ENCODE results near the gene PAX8. TPM values are rescaled to one million over a fixed set of nuclear protein-coding genes. Genes with fewer than 3 reads are reported as not detected.

The PAX8 gene
- total and polyA plus RNA-seq, 2 donors (not counting 1 experiment from before 2014, with no cell fraction given) = 0.45 to 0.64 TPM

DNA sequence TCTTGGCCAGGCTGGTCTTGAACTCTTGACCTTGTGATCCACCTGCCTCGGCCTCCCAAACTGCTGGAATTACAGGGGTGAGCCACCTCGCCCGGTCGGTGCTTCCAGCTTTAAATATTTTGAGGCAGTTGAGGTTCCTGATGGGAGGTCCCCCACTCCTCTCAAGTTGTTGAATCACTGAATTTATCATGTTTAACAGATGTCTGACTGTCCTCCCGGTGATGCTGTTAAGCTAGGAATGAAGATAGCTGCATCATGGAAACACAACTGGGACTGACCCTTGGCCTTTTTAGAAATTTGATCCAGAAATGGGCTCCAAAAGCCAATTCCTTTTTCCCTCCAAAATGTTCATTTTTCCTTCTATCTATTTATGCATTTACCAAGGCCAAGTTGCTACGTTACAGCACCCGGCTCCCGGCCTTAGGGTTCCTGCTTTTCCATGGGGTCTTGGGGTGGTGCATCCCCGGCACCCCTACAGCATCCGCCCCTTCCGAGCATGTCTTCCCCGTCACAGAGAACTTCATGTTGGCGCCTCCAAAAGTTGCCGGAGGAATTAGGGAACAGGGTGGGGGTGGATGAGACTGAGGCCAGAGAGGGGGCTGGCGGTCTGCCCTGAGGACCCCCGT is 43.9 kb downstream of the PAX8 start:
- CTCF ChIA-PET = interaction anchor here (1.0 kb wide), 1 partner anchor 97 kb away, joined by 3 read pairs; no protein-coding TSS in a partner anchor
- Mint-ChIP-seq H3K4me1 (peaks cover 4% of the 10 kb centered on the region), H3K27me3 (no peaks in the 10 kb centered on the region), H3K4me3 (peak overlapping the region; percentile 89), H3K27ac (peak overlapping the region; percentile 92), H3K9me3 (ENCODE audit: insufficient read depth) (no peaks in the 10 kb centered on the region)
- H3K4me2 ChIP-seq (replicated peaks; ENCODE audit: low read depth, low read length, poor library complexity, severe bottlenecking) = peak overlapping the region; percentile 57
- peak overlapping the region; percentile 62 for H3K9ac ChIP-seq (ENCODE audit: low read length)
- intact Hi-C loops (cut with micrococcal nuclease) = no loop called here
- no peaks in the 10 kb centered on the region for H3K9me3 ChIP-seq (ENCODE audit: control extremely low read depth in 1 of 3, control insufficient read depth in 2 of 3, insufficient read depth in 1 of 3, low read length in 2 of 3)
- 83% methylated on average over 12 of the region's 16 CpGs for WGBS (ENCODE audit: insufficient coverage)
- H2AFZ ChIP-seq (ENCODE audit: insufficient read depth, low read depth, low read length, poor library complexity, severe bottlenecking) = peak overlapping the region; percentile 57
- no peaks in the 10 kb centered on the region for H3K36me3 ChIP-seq (replicated peaks in 1 of 2; ENCODE audit: control extremely low read depth in 1 of 2, control insufficient read depth in 1 of 2, extremely low read depth in 1 of 2, insufficient read depth in 2 of 2, low read length in 1 of 2)
- peak overlapping the region in 4 of 5 experiments; percentile 49 to 59 (median 58) for H3K4me3 ChIP-seq (ENCODE audit: control extremely low read depth in 1 of 5, extremely low read depth in 1 of 5, insufficient read depth in 1 of 5, low read depth in 2 of 5, low read length in 4 of 5)
- H4K20me1 ChIP-seq (ENCODE audit: control insufficient read depth, insufficient read depth, low read length, poor library complexity, severe bottlenecking) = no peaks in the 10 kb centered on the region
- TF ChIP-seq, protein P1, sequence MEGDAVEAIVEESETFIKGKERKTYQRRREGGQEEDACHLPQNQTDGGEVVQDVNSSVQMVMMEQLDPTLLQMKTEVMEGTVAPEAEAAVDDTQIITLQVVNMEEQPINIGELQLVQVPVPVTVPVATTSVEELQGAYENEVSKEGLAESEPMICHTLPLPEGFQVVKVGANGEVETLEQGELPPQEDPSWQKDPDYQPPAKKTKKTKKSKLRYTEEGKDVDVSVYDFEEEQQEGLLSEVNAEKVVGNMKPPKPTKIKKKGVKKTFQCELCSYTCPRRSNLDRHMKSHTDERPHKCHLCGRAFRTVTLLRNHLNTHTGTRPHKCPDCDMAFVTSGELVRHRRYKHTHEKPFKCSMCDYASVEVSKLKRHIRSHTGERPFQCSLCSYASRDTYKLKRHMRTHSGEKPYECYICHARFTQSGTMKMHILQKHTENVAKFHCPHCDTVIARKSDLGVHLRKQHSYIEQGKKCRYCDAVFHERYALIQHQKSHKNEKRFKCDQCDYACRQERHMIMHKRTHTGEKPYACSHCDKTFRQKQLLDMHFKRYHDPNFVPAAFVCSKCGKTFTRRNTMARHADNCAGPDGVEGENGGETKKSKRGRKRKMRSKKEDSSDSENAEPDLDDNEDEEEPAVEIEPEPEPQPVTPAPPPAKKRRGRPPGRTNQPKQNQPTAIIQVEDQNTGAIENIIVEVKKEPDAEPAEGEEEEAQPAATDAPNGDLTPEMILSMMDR (IDR thresholded peaks at IDR 0.05) = no peak
- TF ChIP-seq EZH2 (IDR thresholded peaks at IDR 0.05; ENCODE audit: borderline replicate concordance, insufficient read depth, low read depth, low read length, poor library complexity, severe bottlenecking) = no peak
- H3K27me3 ChIP-seq (replicated peaks in 1 of 4; ENCODE audit: control extremely low read depth in 1 of 4, control insufficient read depth in 3 of 4, insufficient read depth in 4 of 4, low read length in 3 of 4) = no peaks in the 10 kb centered on the region
- H3K79me2 ChIP-seq (ENCODE audit: control insufficient read depth, insufficient read depth, low read length) = peaks cover 3% of the 10 kb centered on the region
- peaks cover 0 to 4% of the 10 kb centered on the region in 2 donors for H3K4me1 ChIP-seq (ENCODE audit: control insufficient read depth in 2 of 2, insufficient read depth in 2 of 2, low read length in 2 of 2)
- ATAC-seq (ENCODE audit: low read depth) (no peak), DNase-seq (no peak)
- POLR2A ChIA-PET = no interaction called here
- H3K27ac ChIP-seq (ENCODE audit: low read length in 2 of 2) = peak overlapping the region in 1 of 2 donors; percentile 60
